ENCODE results near the gene SPOPL.
"Not testable (repeated sequence)": the region's sequence is repeated elsewhere in the genome, so short reads cannot be mapped to it uniquely, and the experiment has no call there.

SPOPL gene

DNA sequence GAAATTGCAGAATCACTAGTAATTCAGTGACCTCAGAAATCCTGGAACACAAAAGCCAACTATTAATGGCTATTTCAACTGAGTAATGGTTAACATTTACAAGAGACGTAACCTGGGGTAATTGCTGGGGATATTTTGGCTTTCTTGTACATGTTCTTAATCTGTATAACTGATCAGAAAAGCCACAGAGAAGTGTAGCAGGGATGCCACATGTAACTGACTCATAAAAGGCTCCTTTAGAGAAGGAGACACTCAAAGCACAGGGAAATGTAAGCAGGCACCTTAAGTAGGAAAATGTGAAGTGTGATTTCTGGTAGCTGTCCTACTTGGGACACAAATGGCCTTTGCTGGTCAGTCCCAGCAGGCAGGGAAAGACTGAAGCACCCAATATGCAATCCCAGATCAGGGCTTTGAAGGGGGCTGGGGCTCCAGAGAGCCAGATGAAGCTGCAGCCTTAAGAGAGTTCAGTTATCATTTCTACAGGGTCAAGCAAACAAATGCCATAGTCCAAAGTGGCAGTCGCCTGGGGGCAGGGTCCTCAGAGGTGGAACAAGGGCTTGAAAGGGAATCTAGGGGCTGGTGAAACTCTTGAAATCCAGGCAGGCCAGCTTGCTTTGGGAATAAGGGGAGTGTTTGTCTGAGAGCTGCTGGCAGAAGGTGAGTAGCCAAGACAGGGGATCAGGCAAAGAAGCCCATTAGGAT lies 7.2 kb upstream of the SPOPL start:
- no peak for DNase-seq (ENCODE audit: low read depth)

DNA sequence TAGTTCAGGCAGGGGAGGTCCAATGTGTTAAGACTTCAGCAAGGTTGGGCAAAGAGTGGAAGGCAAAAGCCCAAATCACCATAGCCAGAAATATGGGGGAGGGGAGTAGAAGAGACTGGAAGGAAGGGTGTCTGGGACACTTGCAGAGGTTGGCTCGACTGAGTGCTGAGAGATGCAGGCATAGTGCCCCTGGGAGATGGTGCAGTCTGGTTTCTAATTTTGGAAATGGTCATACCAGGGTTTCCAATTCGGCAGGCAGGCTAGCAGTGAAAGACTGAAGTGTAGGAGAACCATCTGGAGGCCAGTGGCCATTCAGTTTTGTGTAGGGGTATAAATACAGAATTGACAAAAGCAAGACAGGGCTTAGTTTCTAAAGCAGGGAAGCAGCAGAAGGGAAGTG lies 6.2 kb upstream of the SPOPL start:
- no peak for DNase-seq (ENCODE audit: low read depth)

DNA sequence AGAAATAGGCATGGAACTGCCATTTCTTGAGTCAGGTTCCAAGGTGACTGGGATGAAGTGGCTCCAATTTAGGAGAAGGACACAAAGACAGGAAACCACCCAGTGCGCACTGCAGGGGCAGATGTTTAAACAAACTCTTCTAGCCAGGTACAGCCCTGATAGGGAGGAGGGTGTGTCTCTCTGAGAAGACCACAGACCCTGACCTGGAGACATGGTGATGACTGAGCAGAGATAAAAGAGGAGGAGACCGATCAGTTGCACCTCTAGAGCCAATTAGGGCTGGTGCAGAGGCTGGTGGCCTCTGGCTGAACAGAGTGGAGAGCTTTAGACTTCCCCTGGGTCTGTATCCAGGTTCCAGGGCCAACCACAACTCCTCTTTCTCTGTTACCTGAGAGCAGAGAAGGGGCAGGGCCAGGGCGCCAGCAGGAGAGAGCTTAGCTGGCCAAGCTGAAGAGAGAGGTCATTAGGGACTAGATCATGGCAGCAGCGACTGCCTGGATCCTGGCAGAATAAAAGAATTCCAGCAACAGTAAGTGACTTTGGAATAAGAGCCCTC lies 5.4 kb upstream of the SPOPL start:
- DNase-seq (ENCODE audit: low read depth) = no peak

DNA sequence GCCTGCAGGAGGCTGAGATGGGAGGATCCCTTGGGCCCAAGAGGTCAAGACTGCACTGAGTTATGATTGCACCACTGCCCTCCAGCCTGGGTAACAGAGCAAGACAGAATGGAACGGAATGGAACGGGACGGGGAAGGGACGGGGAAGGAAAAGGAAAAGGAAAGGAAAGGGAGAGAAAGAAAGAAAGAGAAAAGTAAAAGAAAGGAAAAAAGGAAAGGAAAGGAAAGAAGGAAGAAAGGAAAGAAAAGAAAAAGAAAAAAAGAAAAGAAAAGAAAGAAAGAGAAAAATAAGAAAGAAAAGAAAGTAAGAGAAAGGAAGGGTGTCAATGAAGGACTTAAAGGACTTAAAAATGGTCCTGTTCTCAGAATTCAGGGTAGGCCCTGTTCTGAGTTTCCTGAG lies 4.3 kb upstream of the SPOPL start:
- no peak for DNase-seq (ENCODE audit: low read depth)

DNA sequence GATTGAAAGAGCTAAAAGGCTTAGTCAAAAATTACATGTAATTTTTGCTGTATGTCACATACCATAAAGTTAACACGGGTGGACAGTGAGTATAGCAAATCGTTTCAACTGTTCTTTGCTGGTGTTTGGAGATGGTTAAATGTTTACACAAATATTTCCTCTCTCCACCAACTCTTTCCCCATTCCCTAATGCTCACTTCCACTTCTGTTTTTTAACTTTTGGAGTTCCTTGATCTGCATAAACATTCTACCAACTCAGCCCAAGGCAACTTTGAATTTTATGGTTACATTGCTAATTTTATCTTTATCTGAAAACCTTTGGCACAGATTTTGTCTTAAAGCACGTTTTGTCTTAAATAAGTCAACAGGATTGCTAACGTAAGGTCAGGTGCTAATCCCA lies 1.9 kb upstream of the SPOPL start:
- DNase-seq (ENCODE audit: low read depth) = no peak

DNA sequence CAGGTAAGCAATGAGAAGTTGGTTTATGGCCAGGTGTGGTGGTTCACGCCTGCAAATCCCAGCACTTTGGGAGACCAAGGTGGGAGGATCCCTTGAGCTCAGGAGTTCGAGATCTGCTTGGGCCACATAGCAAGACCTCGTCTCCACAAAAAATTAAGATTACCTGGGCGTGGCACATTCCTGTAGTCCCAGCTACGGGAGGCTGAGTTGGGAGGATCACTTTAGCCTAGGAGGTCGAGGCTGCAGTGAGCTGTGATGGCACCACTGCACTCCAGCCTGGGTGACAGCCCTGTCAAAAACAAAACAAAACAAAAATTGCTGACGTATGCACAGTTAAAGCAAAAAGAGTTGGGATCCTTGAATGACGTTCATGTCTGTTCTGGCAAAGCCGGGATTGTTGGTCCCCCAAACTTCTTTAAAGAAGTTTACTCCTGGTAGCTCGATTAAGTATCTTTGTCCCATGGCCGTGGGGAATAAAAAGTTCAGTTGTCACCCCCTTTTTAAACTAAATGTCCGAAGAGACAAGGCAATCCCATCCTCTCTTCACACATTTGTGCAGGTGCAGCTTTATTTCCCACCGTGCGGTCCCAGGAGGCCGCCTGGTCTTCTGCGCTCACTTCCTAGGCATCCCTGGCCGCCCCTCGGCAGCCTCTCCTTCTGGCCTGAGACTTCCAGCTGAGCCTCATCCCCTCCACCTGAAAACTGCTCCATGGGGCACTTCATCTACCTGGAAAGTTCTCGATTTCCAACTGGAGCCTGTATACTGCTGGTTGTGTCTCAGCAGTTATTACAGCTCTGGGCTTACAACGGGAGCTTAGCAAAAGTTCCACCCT lies 762 bp upstream of the SPOPL start:
- DNase-seq (ENCODE audit: low read depth) = no peak

DNA sequence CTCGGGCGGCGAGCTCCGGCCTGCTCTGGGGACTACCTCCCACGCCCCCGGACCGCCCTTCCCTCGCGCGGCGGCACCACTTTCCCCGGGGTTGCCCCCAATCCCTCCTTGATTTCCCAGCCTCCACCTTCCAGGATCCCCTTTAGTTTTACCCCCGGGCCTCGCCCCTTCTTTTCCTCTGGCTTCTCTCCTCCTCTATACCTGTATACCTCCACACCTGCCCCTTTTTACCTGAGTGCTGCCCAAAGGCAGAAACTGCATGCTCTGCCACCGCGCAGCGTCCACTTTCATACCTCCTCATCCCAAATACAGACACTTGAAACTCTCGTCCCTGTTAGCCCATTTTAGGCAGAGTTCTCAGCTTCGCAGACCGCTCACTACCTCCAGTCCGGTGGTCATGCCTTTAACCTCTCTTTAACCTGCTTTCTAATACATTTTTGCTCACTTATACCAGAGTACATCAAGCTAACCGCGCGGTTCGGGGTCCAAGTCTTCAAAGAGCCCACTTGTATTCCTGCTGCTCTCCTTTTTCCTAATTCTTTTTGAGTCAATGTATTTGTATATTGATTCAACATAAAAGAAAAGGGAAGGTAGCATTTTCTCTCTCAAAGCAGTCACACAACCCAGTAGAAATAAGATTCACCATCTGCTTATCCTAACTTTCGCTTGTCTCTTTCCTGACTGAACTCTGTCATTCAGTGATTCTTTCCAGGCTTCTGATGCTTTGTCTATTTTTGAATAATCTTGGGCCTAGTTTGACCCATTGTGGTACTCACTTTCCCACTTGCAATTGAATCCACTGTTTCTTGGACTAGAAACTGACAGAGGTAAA lies 901 bp downstream of the SPOPL start:
- DNase-seq (ENCODE audit: low read depth) = no peak

DNA sequence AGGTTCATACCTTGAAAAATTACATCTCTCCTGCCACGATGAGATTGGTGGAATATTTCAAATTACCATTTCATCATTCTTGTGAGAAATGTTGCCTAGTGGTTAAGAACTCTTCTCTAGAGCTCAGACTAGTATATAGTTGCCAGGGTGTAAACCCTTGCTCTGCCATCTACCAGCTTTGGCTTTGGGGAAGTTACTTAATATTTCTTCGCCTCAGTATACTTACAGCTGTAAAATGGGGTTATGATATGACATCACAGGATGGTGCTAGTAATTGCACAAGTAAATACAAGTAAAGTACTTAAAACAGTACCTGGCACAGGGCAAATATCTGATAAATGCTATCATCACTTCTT lies 1.5 kb downstream of the SPOPL start:
- no peak for DNase-seq (ENCODE audit: low read depth)

DNA sequence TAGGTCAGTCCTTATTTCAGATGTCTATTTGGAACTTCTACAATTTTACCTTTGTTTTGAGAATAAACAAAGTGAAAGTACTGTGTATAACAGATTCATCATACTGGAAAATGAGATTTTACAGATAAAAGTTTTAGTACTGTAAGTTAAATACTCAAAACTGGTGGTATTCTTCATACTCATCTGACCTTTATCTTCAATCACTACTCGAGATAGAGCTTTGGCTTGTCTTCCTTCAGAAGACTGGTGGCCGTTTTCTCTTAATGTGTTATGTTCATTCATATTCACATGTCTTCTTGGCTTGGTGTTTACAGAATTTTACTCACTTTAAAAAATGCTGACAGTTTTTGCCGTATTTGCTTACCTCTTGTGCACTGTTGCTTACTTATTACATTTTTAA lies 2.1 kb downstream of the SPOPL start:
- DNase-seq (ENCODE audit: low read depth) = no peak

DNA sequence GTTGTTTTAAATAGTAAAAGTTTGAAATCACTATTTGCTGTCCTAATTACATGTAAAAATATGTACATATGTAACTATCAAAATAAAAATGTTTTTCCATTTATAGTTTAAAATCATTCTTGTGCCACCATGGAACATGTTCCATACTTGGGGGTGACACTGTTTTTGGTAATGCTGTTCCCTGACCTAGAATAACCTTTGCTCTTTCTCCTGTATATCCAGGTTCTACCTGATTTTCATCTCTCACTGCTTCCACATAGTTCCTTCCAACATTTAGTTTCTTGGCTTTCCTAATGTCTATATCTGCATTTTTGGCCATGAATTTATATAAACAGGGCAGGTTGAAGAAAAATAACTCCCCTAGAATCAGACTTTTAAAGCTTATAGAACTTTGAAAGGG lies 2.5 kb downstream of the SPOPL start:
- DNase-seq (ENCODE audit: low read depth) = no peak

DNA sequence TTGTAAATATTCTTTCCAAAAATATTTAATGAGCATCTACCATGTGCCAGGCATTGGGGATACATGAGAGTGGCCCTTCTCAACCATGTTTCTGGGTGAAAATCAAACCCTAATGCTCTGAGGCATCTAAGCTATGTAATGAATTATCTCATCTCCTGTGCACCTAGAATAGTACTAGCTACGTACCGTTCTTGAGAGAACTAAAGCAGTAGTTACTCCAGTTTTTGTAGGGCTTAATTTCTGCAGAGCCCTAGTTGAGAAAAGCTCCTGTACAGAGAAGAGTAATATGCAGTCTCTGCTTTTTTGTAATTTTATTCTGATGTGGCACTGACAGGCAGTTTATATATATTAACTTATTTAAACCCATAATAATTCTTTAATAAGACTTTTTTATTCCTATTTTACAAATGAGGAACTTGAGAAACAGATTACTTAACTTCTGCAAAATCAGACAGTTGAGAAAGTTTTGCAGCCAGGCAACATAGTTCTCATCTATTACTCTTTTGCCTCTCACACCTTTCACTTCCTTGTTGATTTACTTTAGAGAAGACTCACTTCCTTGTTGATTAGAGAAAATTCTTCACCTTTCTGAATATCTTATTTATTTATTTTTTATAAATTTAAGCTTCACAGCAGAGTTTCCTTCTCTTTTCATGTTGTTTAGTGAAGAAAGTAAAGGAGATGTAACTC lies 3.1 kb downstream of the SPOPL start:
- no peak for DNase-seq (ENCODE audit: low read depth)

DNA sequence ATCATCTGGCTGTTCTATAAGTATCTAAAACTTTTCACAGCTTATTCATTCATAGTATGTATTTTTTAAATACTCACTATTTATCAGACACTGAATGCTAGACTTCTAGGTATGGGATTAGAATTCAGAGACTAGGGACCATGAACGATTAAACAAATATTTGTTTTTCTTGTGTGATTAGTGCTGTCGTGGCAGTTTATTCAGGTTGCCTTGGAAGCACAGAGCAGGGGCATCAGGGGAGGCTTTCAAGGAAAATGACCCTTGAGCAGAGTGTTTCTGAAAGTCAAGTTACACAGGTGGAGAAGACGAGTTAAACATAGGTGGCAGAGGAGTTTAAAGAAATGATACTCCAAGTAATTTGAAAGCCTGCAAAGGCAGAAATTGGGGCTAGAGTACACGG lies 5.7 kb downstream of the SPOPL start:
- DNase-seq (ENCODE audit: low read depth) = no peak

DNA sequence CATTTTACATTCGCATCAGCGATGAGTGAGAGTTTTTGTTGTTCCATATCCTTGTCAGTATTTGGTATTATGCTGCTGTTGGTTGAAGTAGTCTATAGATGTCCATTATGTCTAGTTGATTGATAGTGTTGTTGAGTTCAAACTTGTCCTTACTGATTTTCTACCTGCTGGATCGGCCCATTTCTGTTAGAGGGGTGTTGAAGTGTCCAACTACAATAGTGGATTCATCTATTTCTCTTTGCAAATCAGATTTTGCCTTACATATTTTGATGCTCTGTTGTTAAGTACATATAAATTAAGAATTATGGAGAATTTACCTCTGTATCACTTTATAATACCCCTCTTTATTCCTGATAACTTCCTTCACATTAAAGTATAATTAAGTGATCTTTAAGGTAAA lies 8.7 kb downstream of the SPOPL start:
- DNase-seq (ENCODE audit: low read depth) = no peak

DNA sequence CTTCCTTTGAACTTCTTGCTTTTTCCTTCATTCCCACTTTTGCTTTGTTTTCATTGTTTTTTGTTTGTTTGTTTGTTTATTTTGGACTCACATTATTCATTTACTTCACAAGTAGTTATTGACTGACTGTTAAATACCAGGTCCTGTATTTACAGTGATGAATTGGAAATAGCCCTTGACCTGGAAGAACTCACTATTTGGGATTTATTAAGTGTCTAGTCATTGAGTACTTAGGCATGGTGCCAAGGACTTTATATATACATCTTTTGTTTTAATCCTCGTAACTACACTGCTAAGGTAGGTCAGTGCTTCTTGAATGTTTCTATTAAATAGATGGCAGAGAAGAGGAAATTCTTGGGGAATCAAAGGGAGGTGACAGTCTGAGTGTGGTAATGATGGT lies 11.1 kb downstream of the SPOPL start:
- DNase-seq (ENCODE audit: low read depth) = no peak

DNA sequence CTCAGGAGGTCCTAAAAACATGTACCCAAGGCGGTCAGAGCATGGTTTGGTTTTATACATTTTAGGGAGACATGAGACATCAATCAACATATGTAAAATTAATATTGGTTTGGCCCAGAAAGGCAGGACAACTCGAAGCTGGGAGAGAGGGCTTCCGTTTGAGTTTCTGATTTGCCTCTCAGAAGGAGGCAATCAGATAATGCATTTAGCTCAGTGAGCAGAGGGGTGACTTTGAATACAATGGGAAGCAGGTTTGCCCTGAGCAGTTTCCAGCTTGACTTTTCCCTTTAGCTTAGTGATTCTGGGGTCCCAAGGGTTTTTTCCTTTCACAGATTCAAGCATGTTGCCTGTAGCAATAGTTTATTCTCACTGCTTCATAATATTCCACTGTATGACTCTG lies 12.6 kb downstream of the SPOPL start:
- DNase-seq (ENCODE audit: low read depth) = no peak

DNA sequence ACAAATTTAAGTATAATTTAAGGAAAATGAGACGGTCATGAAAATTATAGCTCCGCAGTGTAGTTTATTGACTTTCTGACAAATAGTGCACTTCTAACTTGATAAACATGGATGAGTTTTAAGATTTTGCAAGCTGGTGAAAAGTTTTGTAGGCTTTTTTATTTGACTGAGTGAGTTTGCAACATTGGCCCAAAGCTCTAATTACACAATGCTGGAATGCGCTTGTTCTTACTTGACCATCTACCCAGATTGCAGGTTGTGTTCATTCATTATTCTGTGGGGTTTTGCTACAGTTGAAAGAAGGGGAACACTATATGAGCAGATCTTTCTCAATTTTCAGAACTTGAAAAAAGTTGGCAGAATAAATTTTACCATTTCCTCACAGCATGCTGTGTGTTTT lies 13.5 kb downstream of the SPOPL start:
- DNase-seq (ENCODE audit: low read depth) = no peak

DNA sequence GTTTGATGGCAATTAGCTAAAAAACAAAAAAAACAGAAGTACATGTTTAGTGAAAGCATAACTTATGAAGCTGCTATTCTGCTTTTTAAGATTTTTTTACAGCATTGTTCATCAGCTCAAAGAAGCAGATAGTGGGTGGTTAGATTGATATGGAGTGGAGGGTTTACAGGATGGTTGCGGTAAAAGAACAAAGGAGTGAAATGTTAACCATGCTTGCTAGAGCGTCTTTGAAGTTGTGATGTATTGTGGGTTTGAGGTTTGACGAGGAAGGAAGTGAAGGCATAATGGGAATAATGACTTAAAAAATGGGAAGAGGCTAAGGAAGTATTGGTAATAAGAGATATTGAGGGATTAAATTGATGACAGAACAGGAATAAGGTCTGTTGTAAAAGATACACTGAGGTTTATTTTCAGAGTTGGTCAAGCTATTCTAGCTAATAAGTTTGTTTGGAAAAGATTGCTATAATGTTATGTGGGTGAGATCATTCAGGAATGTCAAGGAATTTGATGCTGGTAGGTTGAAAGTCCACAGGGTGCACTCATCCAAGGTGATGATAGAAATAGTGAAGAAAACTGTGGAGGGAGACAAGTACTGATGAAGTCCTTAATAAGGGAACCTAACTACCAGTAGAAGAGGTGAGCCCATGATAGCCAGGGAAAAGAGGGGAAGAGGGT lies 14.6 kb downstream of the SPOPL start:
- peak; percentile 11 for DNase-seq (ENCODE audit: low read depth)

DNA sequence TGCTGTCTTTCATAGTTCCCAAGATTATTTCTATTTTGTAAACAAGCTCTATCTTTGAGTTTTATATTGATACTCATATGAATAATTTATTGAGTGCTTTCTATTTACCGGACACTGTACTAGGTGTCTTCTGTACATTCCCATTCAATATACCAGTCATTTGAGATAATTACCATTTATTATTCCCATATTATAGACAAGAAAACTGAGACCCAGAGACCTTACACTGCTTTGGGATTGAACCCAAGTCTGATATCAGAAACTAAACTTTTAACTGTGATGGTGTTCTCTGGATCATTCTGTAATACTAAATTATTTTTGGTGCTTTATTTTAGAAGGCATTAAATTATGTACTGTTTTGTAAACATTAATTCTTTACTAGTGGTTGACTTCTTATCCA lies 17.3 kb downstream of the SPOPL start:
- DNase-seq (ENCODE audit: low read depth) = no peak

DNA sequence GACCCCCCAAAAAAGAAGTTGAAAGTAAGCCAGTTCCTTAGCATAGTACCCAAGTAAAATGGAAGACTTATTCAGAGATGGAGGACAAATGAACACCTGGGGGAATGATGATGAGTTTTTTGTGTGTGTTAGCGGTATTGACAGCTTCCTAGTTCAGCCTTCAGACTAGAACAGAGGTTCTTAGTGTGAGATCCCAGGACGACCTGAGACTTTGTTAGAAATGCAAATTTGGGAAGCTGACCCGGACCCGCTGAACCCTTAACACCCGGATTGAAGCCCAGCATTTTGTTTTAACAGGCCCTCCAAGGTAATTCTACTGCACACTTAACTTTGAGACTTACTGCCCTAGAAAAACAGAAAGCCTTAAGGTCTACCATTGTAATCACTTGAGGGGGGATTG lies 20.3 kb downstream of the SPOPL start:
- DNase-seq (ENCODE audit: low read depth) = no peak

DNA sequence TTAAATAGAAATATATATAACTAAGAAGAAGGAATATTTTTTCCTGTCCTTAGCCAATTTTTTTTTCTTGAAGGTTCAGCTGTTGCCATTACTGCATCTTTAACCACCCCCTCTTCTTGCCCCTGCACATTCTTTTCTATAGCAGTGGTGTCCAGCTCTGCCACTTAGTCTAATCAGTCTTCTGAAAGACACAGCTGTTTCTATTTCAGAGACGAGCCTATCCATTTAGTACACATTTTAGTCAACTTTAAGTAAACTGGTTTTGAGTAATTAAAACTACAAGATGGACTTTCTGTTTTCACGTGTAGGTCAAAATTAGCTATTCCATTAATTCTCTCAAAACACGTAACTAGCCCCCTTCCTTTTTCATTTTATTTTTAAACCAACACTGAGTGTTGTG lies 21.0 kb downstream of the SPOPL start:
- no peak for DNase-seq (ENCODE audit: low read depth)

DNA sequence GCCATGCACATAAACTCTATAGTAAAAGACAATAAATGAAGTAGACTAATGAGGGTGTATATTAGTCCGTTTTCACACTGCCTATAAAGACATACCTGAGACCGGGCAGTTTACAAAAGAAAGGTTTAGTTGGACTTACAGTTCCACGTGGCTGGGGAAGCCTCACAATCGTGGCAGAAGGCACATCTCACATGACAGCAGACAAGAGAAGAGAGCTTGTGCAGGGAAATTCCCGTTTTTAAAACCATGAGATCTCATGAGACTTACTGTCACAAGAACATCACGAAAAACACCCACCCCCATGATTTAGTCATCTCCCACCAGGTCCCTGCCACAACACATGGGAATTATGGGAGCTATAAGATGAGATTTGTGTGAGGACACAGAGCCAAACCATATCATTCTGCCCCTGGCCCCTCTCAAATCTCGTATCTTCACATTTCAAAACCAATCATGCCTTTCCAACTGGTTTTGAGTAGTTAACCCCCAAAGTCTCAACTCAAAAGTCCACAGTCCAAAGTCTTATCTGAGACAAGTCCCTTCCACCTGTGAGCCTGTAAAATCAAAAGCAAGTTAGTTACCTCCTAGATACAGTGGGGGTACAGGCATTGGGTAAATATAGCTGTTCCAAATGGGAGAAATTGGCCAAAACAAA lies 21.6 kb downstream of the SPOPL start:
- DNase-seq (ENCODE audit: low read depth) = not testable (repeated sequence)
